Neural cell (in vitro differentiated cells): Measurements from ENCODE around the gene KCTD10.

Experiments used
- EP300 ChIP-seq: fragments of 450-650 bp; conservative IDR thresholded peaks from 2 replicates; pipeline ENCODE4 v1.6.1; 2014; ENCODE audit warnings: antibody characterized with exemption, mild to moderate bottlenecking, moderate library complexity; ENCODE audit not compliant: poor library complexity, severe bottlenecking
- EZH2 ChIP-seq: fragments of 200-600, 300-800 bp; shearing (Covaris generic), sonication (generic); IDR thresholded peaks from 2 replicates; pipeline ENCODE4 v1.6.1; 2014; ENCODE audit warnings: antibody characterized with exemption, low read length, borderline replicate concordance, mild to moderate bottlenecking; ENCODE audit not compliant: insufficient read depth, poor library complexity, severe bottlenecking
- MXI1 ChIP-seq: fragments of 450-650 bp; conservative IDR thresholded peaks from 2 replicates; pipeline ENCODE4 v1.6.1; 2014; ENCODE audit warnings: antibody characterized with exemption, mild to moderate bottlenecking; ENCODE audit not compliant: poor library complexity, severe bottlenecking
- POLR2AphosphoS5 ChIP-seq: IDR thresholded peaks from 2 replicates; pipeline ENCODE4 v1.6.1; 2012
- TAF1 ChIP-seq: IDR thresholded peaks from 2 replicates; pipeline ENCODE4 v1.6.1; 2012; ENCODE audit warnings: low read depth
- TF ChIP-seq, protein P1 (sequence below): fragments of 450-650 bp; IDR thresholded peaks from 2 replicates; pipeline ENCODE4 v1.5.1; 2014; ENCODE audit warnings: antibody characterized with exemption, mild to moderate bottlenecking, moderate library complexity; ENCODE audit not compliant: poor library complexity, severe bottlenecking
- TF ChIP-seq, protein P2 (sequence below): IDR thresholded peaks from 2 replicates; pipeline ENCODE4 v1.6.1; 2012; ENCODE audit warnings: borderline replicate concordance

DNA sequence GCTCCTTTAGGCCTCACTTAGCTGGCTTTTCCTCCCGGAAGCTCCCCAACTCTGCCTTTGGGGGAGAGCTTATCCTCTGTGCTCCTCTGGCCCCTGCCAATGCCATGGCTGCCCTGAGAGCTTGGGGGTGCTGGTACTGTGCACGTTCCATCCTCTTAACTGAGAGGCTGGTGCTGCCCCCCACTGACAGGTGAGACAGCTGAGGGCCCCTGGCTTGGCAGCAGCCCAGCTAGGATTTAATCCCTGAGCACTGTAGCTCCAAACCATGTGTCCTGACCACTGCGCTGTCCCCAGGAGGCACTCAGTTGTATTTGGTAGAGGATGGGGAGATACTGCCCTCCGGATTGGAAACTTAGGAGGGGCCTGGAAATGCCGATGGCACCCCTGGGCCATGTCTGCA lies 46.4 kb upstream of the KCTD10 start:
- TF ChIP-seq, protein P1, sequence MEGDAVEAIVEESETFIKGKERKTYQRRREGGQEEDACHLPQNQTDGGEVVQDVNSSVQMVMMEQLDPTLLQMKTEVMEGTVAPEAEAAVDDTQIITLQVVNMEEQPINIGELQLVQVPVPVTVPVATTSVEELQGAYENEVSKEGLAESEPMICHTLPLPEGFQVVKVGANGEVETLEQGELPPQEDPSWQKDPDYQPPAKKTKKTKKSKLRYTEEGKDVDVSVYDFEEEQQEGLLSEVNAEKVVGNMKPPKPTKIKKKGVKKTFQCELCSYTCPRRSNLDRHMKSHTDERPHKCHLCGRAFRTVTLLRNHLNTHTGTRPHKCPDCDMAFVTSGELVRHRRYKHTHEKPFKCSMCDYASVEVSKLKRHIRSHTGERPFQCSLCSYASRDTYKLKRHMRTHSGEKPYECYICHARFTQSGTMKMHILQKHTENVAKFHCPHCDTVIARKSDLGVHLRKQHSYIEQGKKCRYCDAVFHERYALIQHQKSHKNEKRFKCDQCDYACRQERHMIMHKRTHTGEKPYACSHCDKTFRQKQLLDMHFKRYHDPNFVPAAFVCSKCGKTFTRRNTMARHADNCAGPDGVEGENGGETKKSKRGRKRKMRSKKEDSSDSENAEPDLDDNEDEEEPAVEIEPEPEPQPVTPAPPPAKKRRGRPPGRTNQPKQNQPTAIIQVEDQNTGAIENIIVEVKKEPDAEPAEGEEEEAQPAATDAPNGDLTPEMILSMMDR: no peak
- TF ChIP-seq EP300 (no peak), EZH2 (no peak), POLR2AphosphoS5 (no peak), TAF1 (no peak), MXI1 (no peak)
- TF ChIP-seq, protein P2, sequence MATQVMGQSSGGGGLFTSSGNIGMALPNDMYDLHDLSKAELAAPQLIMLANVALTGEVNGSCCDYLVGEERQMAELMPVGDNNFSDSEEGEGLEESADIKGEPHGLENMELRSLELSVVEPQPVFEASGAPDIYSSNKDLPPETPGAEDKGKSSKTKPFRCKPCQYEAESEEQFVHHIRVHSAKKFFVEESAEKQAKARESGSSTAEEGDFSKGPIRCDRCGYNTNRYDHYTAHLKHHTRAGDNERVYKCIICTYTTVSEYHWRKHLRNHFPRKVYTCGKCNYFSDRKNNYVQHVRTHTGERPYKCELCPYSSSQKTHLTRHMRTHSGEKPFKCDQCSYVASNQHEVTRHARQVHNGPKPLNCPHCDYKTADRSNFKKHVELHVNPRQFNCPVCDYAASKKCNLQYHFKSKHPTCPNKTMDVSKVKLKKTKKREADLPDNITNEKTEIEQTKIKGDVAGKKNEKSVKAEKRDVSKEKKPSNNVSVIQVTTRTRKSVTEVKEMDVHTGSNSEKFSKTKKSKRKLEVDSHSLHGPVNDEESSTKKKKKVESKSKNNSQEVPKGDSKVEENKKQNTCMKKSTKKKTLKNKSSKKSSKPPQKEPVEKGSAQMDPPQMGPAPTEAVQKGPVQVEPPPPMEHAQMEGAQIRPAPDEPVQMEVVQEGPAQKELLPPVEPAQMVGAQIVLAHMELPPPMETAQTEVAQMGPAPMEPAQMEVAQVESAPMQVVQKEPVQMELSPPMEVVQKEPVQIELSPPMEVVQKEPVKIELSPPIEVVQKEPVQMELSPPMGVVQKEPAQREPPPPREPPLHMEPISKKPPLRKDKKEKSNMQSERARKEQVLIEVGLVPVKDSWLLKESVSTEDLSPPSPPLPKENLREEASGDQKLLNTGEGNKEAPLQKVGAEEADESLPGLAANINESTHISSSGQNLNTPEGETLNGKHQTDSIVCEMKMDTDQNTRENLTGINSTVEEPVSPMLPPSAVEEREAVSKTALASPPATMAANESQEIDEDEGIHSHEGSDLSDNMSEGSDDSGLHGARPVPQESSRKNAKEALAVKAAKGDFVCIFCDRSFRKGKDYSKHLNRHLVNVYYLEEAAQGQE: no peak
